HepG2 (cell line): ENCODE data around the gene FAM161A. TPM values are rescaled to one million over a fixed set of nuclear protein-coding genes. Genes with fewer than 3 reads are reported as not detected.

Source experiments
- ATF6 ChIP-seq: sonication (generic); formaldehyde crosslinking; conservative IDR thresholded peaks from 2 replicates; pipeline ENCODE4 v1.4.0; 2020; ENCODE audit warnings: missing genetic modification reagents
- PHF21A ChIP-seq: sonication (generic); formaldehyde crosslinking; IDR thresholded peaks from 2 replicates; pipeline ENCODE4 v1.5.0; 2020; ENCODE audit warnings: mild to moderate bottlenecking, missing genetic modification reagents
- RARG ChIP-seq: sonication (generic); formaldehyde crosslinking; IDR thresholded peaks from 2 replicates; pipeline ENCODE4 v1.4.0; 2020; ENCODE audit warnings: low read depth, mild to moderate bottlenecking, missing genetic modification reagents
- SRSF9 ChIP-seq: fragments of 200-400 bp; formaldehyde crosslinking; IDR thresholded peaks from 2 replicates; pipeline ENCODE4 v1.6.1; 2018; ENCODE audit warnings: borderline replicate concordance, mild to moderate bottlenecking, low read depth, low read length; ENCODE audit not compliant: insufficient read depth, poor library complexity, severe bottlenecking
- ZBTB42 ChIP-seq: sonication (generic); formaldehyde crosslinking; IDR thresholded peaks from 2 replicates; pipeline ENCODE4 v1.5.0; 2020; ENCODE audit warnings: mild to moderate bottlenecking, missing genetic modification reagents
- ZBTB49 ChIP-seq: sonication (generic); formaldehyde crosslinking; IDR thresholded peaks from 2 replicates; pipeline ENCODE4 v1.4.0; 2020; ENCODE audit warnings: missing genetic modification reagents, borderline replicate concordance
- ZFY ChIP-seq: sonication (generic); formaldehyde crosslinking; IDR thresholded peaks from 2 replicates; pipeline ENCODE4 v1.4.0; 2020; ENCODE audit warnings: missing genetic modification reagents
- ZNF101 ChIP-seq: sonication (generic); formaldehyde crosslinking; IDR thresholded peaks from 2 replicates; pipeline ENCODE4 v1.4.0; 2020; ENCODE audit warnings: mild to moderate bottlenecking, low read depth, missing genetic modification reagents, borderline replicate concordance
- ZNF160 ChIP-seq: sonication (generic); formaldehyde crosslinking; IDR thresholded peaks from 2 replicates; pipeline ENCODE4 v1.8.0; 2022; ENCODE audit warnings: mild to moderate bottlenecking, inconsistent platforms, missing genetic modification reagents
- ZNF224 ChIP-seq: sonication (generic); formaldehyde crosslinking; IDR thresholded peaks from 2 replicates; pipeline ENCODE4 v1.5.0; 2020; ENCODE audit warnings: mild to moderate bottlenecking, missing genetic modification reagents
- ZNF318 ChIP-seq: sonication (generic); formaldehyde crosslinking; IDR thresholded peaks from 2 replicates; pipeline ENCODE4 v1.4.0; 2020; ENCODE audit warnings: mild to moderate bottlenecking, missing genetic modification reagents
- ZNF460 ChIP-seq: sonication (generic); formaldehyde crosslinking; IDR thresholded peaks from 2 replicates; pipeline ENCODE4 v1.5.1; 2020; ENCODE audit warnings: missing genetic modification reagents, mild to moderate bottlenecking, borderline replicate concordance
- ZNF572 ChIP-seq: sonication (generic); formaldehyde crosslinking; IDR thresholded peaks from 2 replicates; pipeline ENCODE4 v1.5.1; 2020; ENCODE audit warnings: mild to moderate bottlenecking, missing genetic modification reagents
- ZNF777 ChIP-seq: sonication (generic); formaldehyde crosslinking; IDR thresholded peaks from 2 replicates; pipeline ENCODE4 v1.4.0; 2020; ENCODE audit warnings: missing genetic modification reagents
- ZNF839 ChIP-seq: sonication (generic); formaldehyde crosslinking; IDR thresholded peaks from 2 replicates; pipeline ENCODE4 v1.4.0; 2020; ENCODE audit warnings: missing genetic modification reagents, mild to moderate bottlenecking, borderline replicate concordance
- ZSCAN31 ChIP-seq: sonication (generic); formaldehyde crosslinking; IDR thresholded peaks from 2 replicates; pipeline ENCODE4 v1.5.0; 2020; ENCODE audit warnings: low read depth, mild to moderate bottlenecking, missing genetic modification reagents
- polyA plus RNA-seq, 8 experiments: library from polyadenylated mRNA; depleted of rRNA in 3 of 8; stranded (reverse) in 7 of 8; unstranded in 1 of 8; fragments of >200 nt; fragmentation: Illumina TruSeq in 4 of 8; extraction: Trizol in 4 of 8; gene quantifications; 2 replicates each; pipeline versions ENCODE4 v1.2.1 to v1.2.3, GENCODE V29; 2011 to 2016; ENCODE audit warnings: low read depth in 4 of 8, missing spikeins in 1 of 8, mixed read lengths in 1 of 8; ENCODE audit not compliant: insufficient read depth in 1 of 8
- total RNA-seq, 5 experiments: library from RNA; depleted of rRNA; stranded (reverse); fragments of >200 nt; fragmentation: Illumina TruSeq; extraction: Trizol; gene quantifications; 2 replicates each; pipeline ENCODE4 v1.2.3, GENCODE V29; 2016; ENCODE audit warnings: low read depth in 1 of 5

FAM161A gene
- total and polyA plus RNA-seq, 2 of the 13 experiments (the other 11 are each of a cell fraction or from before 2014, with no cell fraction given), result 2.7 to 3.4 TPM

- TF ChIP-seq ZSCAN31 (CRISPR knock-in tag) (peak; percentile 97), ZNF460 (CRISPR knock-in tag) (peak; percentile 62; the same call in 1 of the 2 replicates), ZNF777 (CRISPR knock-in tag) (peak; percentile 81), ZNF839 (CRISPR knock-in tag) (0 out of 2 replicates have a peak, but pooled peaks have one; percentile 24), PHF21A (CRISPR knock-in tag) (peak; percentile 75), ZNF160 (CRISPR knock-in tag) (no peak; the same call in none of the 2 replicates), ZNF101 (CRISPR knock-in tag) (no peak), ATF6 (CRISPR knock-in tag) (no peak), ZNF224 (CRISPR knock-in tag) (peak; percentile 39; the same call in 1 of the 2 replicates), ZNF572 (CRISPR knock-in tag) (no peak), SRSF9 (no peak), ZNF318 (CRISPR knock-in tag) (peak; percentile 91), ZBTB49 (peak; percentile 53; the same call in 1 of the 2 replicates), ZFY (CRISPR knock-in tag) (peak; percentile 95), RARG (CRISPR knock-in tag) (peak; percentile 93; the same call in 1 of the 2 replicates), ZBTB42 (CRISPR knock-in tag) (peak; percentile 85)
Observed at GRCh38 chr2:61888267-61889055, 34.6 kb upstream of the FAM161A start, which contains the start of gene CCT4 (continued).
